HEK293T (cell line): ENCODE results near the gene CNOT2.

Experiments
- CTCF ChIA-PET: fragments of 350-600 bp; formaldehyde crosslinking; extraction: SDS; loops from one replicate; lab custom pipeline; 2021; ENCODE audit warnings: antibody characterized with exemption, inconsistent platforms; lab: Yijun Ruan, JAX
- POLR2A ChIA-PET: fragments of 350-600 bp; formaldehyde crosslinking; extraction: SDS; loops from one replicate; lab custom pipeline; 2020; ENCODE audit warnings: antibody characterized with exemption, inconsistent platforms; lab: Yijun Ruan, JAX
- DNase-seq: peaks from one replicate; pipeline ENCODE4 v3.0.0; 2012; ENCODE audit warnings: mixed read lengths; ENCODE audit errors: extremely low spot score
- ARNT ChIP-seq: fragments of 450-650 bp; IDR thresholded peaks from 2 replicates; pipeline ENCODE4 v1.6.1; 2017; ENCODE audit warnings: mild to moderate bottlenecking
- BHLHE40 ChIP-seq: fragments of 450-650 bp; IDR thresholded peaks from 2 replicates; pipeline ENCODE4 v1.6.1; 2016; ENCODE audit warnings: mild to moderate bottlenecking, moderate library complexity, borderline replicate concordance
- CTBP1 ChIP-seq: fragments of 450-650 bp; IDR thresholded peaks from 2 replicates; pipeline ENCODE4 v1.6.1; 2016; ENCODE audit warnings: borderline replicate concordance
- ELF4 ChIP-seq: fragments of 450-650 bp; IDR thresholded peaks from 2 replicates; pipeline ENCODE4 v1.6.1; 2017; ENCODE audit warnings: antibody characterized with exemption
- FOXA1 ChIP-seq: fragments of 450-650 bp; IDR thresholded peaks from 2 replicates; pipeline ENCODE4 v1.6.1; 2016; ENCODE audit warnings: mild to moderate bottlenecking
- FOXK2 ChIP-seq: fragments of 450-650 bp; IDR thresholded peaks from 2 replicates; pipeline ENCODE4 v1.6.1; 2016; ENCODE audit warnings: mild to moderate bottlenecking
- FOXM1 ChIP-seq: fragments of 450-650 bp; IDR thresholded peaks from 2 replicates; pipeline ENCODE4 v1.6.1; 2017; ENCODE audit warnings: mild to moderate bottlenecking, borderline replicate concordance
- HDGF ChIP-seq: fragments of 450-650 bp; IDR thresholded peaks from 2 replicates; pipeline ENCODE4 v1.6.1; 2017; ENCODE audit warnings: antibody characterized with exemption, borderline replicate concordance
- L3MBTL2 ChIP-seq: fragments of 450-650 bp; conservative IDR thresholded peaks from 2 replicates; pipeline ENCODE4 v1.6.1; 2016; ENCODE audit warnings: mild to moderate bottlenecking
- LEF1 ChIP-seq: fragments of 450-650 bp; IDR thresholded peaks from 2 replicates; pipeline ENCODE4 v1.6.1; 2017; ENCODE audit warnings: mild to moderate bottlenecking, borderline replicate concordance
- NFRKB ChIP-seq: fragments of 450-650 bp; IDR thresholded peaks from 2 replicates; pipeline ENCODE4 v1.6.1; 2016; ENCODE audit warnings: mild to moderate bottlenecking, moderate library complexity
- PKNOX1 ChIP-seq: fragments of 450-650 bp; IDR thresholded peaks from 2 replicates; pipeline ENCODE4 v1.6.1; 2016
- SP1 ChIP-seq: fragments of 450-650 bp; IDR thresholded peaks from 2 replicates; pipeline ENCODE4 v1.6.1; 2017
- SUZ12 ChIP-seq: fragments of 450-650 bp; IDR thresholded peaks from 2 replicates; pipeline ENCODE4 v1.6.1; 2016; ENCODE audit warnings: mild to moderate bottlenecking
- TARDBP ChIP-seq: fragments of 450-650 bp; IDR thresholded peaks from 2 replicates; pipeline ENCODE4 v1.6.1; 2016
- ZNF384 ChIP-seq: fragments of 450-650 bp; IDR thresholded peaks from 2 replicates; pipeline ENCODE4 v1.6.1; 2016

The CNOT2 gene

GRCh38 chr12:70243510-70244371, 508 bp downstream of the CNOT2 start:
- ChIA-PET POLR2A (interaction anchor here (0.7 to 1.4 kb wide), 4 partner anchors 10 to 256 kb away, joined by 3 to 4 read pairs (median 3); no protein-coding TSS in a partner anchor), CTCF (no interaction called here)
- peak; percentile 68 for DNase-seq
- TF ChIP-seq SUZ12 (no peak), FOXM1 (no peak), ZNF384 (no peak), FOXA1 (no peak), PKNOX1 (no peak), L3MBTL2 (no peak), ARNT (no peak), HDGF (no peak), FOXK2 (no peak), TARDBP (no peak), CTBP1 (no peak), SP1 (no peak), ELF4 (no peak), BHLHE40 (no peak), LEF1 (no peak)

GRCh38 chr12:70244409-70244808, 1.2 kb downstream of the CNOT2 start:
- POLR2A ChIA-PET, result interaction anchor here (0.7 to 1.0 kb wide), 2 partner anchors 9 to 123 kb away, joined by 3 read pairs; no protein-coding TSS in a partner anchor
- TF ChIP-seq TARDBP, result no peak
- TF ChIP-seq LEF1, result no peak
- no peak for TF ChIP-seq FOXA1
- TF ChIP-seq PKNOX1, result no peak
- no peak for TF ChIP-seq CTBP1
- CTCF ChIA-PET, result no interaction called here
- no peak for DNase-seq

GRCh38 chr12:70245458-70245857, 2.2 kb downstream of the CNOT2 start:
- no peak for DNase-seq

GRCh38 chr12:70246580-70246979, 3.3 kb downstream of the CNOT2 start:
- DNase-seq, result no peak
- TF ChIP-seq LEF1, result no peak
- ChIA-PET POLR2A (no interaction called here), CTCF (no interaction called here)

More at GRCh38 chr12:70245458-70245857, 2.2 kb downstream of the CNOT2 start:
- ChIA-PET POLR2A (no interaction called here), CTCF (no interaction called here)
- TF ChIP-seq ARNT, result no peak

GRCh38 chr12:70247653-70248199, 4.5 kb downstream of the CNOT2 start:
- CTCF ChIA-PET, result no interaction called here
- no peak for DNase-seq

GRCh38 chr12:70248876-70249275, 5.6 kb downstream of the CNOT2 start:
- POLR2A ChIA-PET, result no interaction called here
- TF ChIP-seq LEF1 (no peak), ARNT (no peak), L3MBTL2 (no peak), ZNF384 (no peak), HDGF (no peak), FOXK2 (no peak), BHLHE40 (no peak), FOXA1 (no peak), PKNOX1 (no peak)
- DNase-seq, result no peak
- CTCF ChIA-PET, result no interaction called here

More at GRCh38 chr12:70247653-70248199, 4.5 kb downstream of the CNOT2 start:
- TF ChIP-seq ZNF384 (no peak), CTBP1 (no peak), ELF4 (no peak), L3MBTL2 (no peak), PKNOX1 (no peak), BHLHE40 (no peak), NFRKB (no peak)
- POLR2A ChIA-PET, result no interaction called here
